Measurements from ENCODE around the gene MTMR11.
"Not testable (repeated sequence)": the region's sequence is repeated elsewhere in the genome, so short reads cannot be mapped to it uniquely, and the experiment has no call there.

DNA sequence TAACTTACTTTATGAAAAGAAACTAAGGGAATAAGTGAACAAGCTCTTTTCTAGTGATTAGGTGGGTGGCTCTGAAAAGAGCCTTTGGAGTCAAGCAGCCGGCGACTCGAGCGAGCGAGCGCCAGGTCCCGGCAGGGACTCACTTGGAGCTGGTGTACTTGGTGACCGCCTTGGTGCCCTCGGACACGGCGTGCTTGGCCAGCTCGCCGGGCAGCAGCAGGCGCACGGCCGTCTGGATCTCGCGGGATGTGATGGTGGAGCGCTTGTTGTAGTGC lies 50.6 kb downstream of the MTMR11 start:
- not testable (repeated sequence) for TF ChIP-seq EZH2 (IDR thresholded peaks at IDR 0.05; ENCODE audit: low read depth); CTCF (conservative IDR thresholded peaks at IDR 0.05)

All from PC-9 (cell line).